Eye (tissue), 1 donor: Measurements from ENCODE around the gene ZNF674.
A peak's percentile ranks its signal among the peaks of the same experiment; 100 is the strongest.

Experiments
- DNase-seq: peaks from one replicate; pipeline ENCODE4 v3.0.0-alpha.2; 2015

Gene ZNF674

DNA sequence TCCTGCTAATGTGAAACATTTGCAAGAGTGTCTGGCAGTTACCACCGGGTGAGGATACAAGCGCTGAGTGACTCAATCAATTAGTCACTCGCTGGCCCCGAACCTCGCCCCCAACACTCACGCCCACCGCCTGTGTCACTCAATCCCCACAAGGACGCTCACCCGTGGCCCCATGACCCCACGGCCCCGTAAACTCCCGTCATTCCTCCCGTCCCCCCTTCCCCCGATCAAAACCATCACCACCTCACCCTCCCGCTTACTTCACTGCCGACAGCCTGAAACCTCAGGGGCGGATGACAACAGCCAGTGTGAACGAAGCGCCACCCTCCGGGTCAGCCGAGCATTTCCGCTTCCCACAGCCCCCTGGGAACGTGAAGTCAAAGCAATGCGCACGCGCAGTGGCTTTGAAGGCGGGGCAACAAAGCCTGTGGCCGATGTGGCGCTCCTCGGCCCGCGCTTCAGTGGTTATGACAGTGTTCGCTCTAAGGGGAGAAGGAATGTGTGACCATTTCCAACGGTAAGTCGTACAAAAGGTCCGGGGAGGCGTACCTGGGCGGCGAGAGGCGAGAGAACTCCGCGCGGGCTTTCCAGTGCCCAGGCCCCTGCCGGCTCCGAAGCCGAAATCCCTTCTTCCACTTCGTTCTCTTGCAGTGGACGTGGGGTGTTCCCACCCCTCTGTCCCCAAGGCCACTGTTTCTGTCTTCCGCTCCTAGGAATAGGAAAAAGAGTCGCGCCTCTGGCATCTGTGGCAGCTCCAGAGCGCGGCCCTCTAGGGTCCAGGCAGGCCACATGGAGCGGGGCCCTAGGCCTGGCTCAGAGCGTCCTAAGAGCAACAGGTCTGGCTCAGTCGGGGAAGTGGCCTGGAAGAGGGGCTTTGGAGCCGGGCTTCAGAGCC is at the start of gene ZNF674:
Gene ZNF674, minus strand, starts transcription at position 311 of the 895 bp plus-strand sequence. CDS start 3,334 bp downstream, outside the sequence.
- DNase-seq = peak; percentile 96

DNA sequence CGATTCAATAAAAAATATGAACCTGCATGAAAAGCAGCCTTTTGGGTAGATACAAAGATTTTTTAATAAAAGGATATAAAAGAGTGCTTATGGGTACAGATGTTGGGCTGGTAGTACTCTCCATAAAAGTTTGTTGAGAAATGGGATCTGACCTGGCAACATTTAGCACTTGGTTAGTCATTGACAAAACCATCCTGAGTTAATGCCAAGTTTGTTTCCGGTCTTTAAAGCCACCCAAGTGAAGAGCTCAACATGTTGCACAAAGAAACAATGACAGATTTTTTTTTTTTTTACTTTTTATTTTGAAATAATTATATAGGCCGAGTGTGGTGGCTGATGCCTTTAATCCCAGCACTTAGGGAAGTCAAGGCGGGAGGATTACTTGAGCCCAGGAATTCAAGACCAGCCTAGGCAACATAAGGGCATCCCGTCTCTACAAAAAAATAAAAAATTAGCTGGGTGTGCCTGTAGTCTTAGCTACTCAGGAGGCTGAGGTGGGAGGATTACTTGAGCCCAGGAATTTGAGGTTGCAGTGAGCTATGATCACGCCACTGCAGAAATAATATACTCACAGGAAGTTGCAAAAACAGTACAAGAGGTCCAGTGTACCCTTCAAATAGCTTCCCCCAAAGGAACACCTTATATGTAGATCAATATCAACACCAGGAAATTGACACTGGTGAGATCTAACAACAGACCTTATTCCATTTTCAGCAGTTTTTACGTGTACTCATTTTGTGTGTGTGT is 44.9 kb upstream of the ZNF674 start:
- no peak for DNase-seq

GRCh38 chrX:46588263-46588662 is 43.0 kb upstream of the ZNF674 start:
- peak; percentile 20 for DNase-seq

- no peak for DNase-seq
Observed at GRCh38 chrX:46587753-46588171, 42.5 kb upstream of the ZNF674 start.

DNA sequence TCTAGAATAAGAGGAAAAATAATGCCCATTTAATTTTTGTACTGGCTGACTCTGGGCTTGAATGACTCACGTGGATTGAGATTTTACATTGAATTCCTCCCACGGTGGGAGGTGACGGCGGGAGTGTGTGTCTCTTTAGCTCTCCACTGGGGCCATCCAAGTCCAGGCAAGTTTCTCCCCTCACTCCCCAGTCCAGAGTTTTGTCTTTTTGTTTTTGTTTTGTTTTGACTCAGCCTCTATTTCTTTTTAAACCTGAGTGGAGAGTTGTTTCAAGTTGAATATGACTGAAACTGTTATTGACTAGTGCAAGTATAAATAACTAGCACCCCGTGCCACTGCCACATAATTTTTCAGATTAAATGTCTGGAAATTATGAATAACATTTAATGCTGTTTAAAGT is 41.9 kb upstream of the ZNF674 start:
- no peak for DNase-seq

DNA sequence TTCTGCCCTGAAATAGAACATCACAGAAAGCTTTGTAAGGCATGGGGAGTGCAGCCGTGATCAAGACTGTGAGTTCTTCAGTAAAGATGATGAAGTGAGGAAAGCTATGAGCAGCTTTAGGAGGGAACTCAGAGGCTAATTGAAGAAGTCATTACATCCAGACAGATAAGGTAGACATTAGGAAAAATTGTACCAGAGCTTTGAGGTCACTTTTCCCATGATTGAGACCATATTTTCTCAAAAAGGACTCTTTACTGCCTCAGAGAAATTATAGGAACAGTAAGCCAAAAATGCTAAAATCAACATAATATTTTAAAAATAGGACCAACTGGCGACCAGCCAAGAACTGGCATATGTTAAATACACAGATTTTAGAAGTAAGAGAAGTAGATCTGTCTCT is 39.5 kb upstream of the ZNF674 start:
- no peak for DNase-seq

- peak; percentile 38 for DNase-seq
Observed at GRCh38 chrX:46582966-46583365, 37.7 kb upstream of the ZNF674 start.

DNA sequence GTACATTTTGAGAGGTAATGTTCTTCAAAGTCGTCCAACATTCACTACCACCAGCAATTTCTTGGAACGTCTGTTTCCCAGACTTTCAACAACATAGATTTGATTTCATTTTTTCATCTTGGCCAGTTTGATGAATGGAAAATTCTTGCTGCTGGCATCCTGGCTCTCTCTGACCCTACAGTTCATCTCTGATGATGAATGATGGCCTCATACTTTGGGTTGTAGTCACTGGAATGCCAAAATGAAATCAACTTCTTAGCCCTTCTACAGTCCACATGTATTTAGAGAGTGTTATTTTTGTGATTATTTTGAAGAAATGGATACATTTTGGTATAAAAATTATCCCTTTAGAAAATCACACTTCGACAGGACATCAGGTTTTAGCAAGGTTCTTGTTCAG is 37.1 kb upstream of the ZNF674 start:
- DNase-seq = no peak

GRCh38 chrX:46580613-46581012 is 35.4 kb upstream of the ZNF674 start:
- DNase-seq = no peak

DNA sequence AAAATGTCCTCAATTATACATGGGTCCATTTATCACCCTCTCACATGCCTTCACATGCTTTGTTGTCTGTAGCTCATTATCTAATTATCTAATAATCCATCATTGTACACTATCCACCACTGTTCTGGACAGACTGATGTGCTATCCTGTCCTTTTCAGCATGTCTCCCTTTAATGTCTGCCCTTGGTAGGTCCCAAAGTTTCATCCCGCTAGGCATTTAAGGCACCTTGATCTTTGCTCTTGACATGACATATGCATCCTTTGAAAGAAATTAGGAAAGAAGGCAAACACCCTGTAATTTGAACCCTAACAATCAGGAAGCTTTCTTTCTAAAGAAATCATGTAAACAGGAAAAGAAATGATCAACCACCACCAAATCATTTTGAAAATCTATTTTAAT is 34.0 kb upstream of the ZNF674 start:
- no peak for DNase-seq

DNA sequence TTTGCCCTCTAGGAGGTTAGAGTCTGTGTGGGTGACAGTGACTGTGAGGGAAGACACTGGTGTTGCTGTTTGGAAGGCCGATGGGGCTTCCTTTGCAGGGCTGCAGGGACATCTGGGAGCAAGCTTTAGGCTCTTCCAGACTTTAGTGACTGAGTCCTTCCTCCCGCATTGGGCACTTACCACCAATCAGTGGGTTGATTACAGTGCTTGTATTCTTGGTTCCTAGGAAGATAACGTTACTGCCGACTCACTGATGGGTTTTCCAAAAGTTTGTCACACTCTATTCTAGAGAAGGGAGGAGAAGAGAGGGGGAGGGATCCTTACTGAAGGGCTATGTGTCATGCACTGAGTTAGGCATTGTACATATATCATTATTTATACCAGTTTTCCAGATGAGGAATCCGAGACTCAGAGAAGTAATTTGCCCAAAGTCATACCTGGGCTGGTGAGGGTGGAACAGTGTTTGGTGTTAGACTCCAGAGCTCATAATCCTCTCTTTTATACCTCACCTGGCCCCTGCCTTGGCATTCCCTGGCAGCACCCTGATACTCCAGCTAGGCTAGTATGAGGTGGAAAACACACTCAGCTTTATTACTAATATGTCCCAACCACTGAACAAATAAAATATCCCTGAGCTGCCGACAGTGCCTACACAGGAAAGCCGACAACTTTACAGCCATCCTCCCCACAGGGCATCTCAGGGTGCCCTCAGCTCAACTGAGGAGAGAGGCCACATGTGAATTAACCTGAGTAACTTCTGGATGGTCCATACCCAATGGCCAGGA is 32.2 kb upstream of the ZNF674 start:
- DNase-seq = no peak

GRCh38 chrX:46576458-46576857 is 31.2 kb upstream of the ZNF674 start:
- no peak for DNase-seq

DNA sequence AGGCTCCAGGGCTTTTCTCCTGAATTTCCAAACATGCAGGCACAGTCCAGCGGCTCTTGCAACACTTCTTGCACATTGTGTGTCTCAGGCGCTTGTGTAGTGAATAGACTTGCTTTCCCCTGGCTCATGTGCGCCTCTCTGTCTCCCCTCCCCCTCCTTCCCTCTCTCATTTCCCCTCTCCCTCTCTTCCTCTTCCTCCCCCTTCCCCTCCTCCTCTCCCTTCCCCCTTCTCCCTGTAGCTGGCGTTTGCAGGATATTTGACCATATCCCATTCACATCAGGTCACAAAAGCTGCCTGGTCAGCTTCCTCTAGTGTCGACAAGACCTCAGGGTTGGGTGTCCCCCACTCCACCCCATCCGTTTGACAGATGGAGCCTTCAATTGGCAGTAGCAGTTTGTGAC is 30.8 kb upstream of the ZNF674 start:
- no peak for DNase-seq

DNA sequence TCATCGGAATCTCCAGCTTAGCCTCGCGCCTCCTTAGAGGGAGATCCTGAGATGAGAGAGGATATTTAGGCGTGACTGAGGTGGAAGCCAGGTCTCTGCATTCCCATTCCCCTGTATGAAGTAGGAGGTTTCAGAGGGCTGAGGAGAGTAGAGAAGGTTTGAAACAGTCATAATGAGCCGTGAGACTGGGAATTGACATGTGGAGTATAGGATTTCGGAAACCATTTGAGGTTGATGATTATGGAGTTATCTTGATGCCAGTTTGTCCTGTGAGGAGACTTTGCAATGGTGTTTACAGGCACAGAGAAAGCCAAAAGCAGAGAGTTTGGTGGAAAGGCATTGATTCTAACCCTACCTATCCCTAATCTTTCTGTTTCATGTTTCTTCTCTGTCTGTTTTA is 30.4 kb upstream of the ZNF674 start:
- peak; percentile 23 for DNase-seq

DNA sequence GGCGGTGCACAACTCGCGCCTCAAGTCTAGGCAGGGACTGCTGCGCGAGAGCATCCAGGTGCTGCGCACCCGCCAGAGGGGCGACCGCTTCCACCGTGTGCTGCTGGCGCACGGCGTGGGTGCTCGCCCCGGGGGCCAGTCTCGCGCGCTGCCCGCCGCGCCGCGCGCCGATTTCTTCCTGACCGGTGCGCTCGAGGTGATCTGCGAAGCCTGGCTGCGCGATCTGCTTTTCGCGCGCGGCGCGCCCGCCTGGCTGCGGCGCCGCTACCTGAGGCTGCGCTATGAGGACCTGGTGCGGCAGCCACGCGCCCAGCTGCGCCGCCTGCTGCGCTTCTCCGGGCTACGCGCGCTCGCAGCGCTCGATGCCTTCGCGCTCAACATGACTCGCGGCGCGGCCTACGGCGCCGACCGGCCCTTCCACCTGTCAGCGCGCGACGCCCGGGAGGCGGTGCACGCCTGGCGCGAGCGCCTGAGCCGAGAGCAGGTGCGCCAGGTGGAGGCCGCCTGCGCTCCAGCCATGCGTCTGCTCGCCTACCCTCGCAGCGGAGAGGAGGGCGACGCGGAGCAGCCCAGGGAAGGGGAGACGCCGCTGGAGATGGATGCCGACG is 29.7 kb upstream of the ZNF674 start:
- DNase-seq = peak; percentile 31

GRCh38 chrX:46573892-46574773 is 28.9 kb upstream of the ZNF674 start:
- peak; percentile 73 for DNase-seq

- peak; percentile 77 for DNase-seq
Observed at GRCh38 chrX:46573331-46573891, 28.2 kb upstream of the ZNF674 start, which contains the start of gene CHST7. Gene CHST7 (plus strand): TSS chrX:46573765. CDS start chrX:46573932, 167 bp downstream.

- DNase-seq = no peak
Observed at GRCh38 chrX:46572340-46572936, 27.2 kb upstream of the ZNF674 start.

DNA sequence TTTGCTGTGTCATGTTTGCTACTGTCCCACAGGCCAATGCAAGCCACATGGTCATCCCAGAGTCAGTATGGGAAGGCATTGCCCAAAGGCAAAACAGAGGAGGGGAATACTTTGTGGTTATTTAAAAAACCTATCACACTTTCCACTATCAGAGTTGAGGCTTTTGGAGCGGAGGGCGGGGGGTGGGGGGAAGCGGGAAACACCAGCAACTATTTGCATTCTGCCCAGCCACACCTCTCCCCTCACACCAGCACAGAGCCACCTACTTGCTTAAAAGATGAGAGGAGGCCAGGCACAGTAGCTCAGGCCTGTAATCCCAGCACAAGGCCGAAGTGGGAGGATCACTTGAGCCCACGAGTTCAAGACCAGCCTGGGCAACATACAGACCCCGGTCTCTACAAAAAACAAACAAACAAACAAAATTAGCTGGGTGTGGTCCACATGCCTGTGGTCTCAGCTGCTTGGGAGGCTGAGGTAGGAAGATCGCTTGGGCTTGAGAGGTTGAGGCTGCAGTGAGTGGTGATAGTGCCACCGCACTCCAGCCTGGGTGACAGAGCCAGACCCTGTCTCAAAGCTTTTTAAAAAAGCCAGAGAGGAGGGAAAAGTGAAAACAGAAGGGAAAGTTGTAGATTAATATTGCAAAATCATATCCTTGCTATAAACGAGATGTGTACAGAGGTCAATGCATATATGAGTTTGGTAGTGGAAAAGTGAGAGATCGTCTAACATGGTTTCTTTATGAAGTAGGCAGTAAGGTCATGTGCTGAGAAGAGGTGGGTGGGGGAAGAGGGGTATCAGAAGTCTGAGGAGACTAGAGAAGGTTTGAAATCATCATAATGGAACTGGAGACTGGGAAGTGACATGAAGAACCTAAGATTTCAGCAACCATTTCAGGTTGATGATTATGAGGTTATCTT is 26.5 kb upstream of the ZNF674 start:
- DNase-seq = no peak

- DNase-seq = no peak
Observed at GRCh38 chrX:46569621-46570020, 24.4 kb upstream of the ZNF674 start.
